Fibroblast of skin of scalp (primary cell): ENCODE results near the gene PTK6. TPM values are rescaled to one million over a fixed set of nuclear protein-coding genes. Genes with fewer than 3 reads are reported as not detected.
"Not testable (repeated sequence)": the region's sequence is repeated elsewhere in the genome, so short reads cannot be mapped to it uniquely, and the experiment has no call there.

Experiments
- DNase-seq: peaks from one replicate; pipeline ENCODE4 v3.0.0-alpha.2; 2013
- polyA plus RNA-seq, 2 experiments: library from polyadenylated mRNA; unstranded; fragments of 120-200 nt; gene quantifications; one replicate each; pipeline ENCODE4 v1.2.1, GENCODE V29; 2013; ENCODE audit not compliant: insufficient read length in 2 of 2

The PTK6 gene
- 0.14 TPM for polyA plus RNA-seq (2013, experiment 1 of 2; ENCODE audit: insufficient read length)
- polyA plus RNA-seq (2013, experiment 2 of 2; ENCODE audit: insufficient read length): 0.06 TPM

DNA sequence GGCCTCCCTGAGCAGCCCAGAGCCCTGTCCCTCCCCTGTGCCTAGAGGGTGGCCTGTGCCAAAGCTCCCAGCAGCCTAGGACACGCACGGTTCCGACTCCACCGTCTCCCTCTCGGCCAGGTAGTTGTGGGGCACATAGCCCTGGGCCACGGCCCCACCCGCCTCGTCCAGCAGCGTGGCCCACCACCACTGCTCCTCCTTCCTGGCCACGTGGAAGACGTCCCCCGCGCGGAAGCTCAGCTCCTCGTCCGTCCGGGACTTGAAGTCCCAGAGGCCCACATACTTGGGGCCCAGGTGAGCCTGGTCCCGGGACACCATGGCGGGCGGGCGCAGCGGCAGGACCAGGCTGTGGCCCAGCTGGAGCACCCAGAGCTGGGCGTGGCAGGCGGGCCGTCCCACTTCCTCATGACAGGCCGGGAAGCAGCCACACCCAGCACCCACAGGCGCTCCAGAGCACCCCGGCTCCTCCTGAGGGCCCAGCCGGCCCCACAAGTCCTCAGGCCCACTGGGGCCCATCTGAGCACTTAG, at the start of gene PTK6:
Gene PTK6 (minus strand): TSS at position 380 of the 528 bp plus-strand sequence. CDS start 62 bp downstream, at position 318.
- no peak for DNase-seq

DNA sequence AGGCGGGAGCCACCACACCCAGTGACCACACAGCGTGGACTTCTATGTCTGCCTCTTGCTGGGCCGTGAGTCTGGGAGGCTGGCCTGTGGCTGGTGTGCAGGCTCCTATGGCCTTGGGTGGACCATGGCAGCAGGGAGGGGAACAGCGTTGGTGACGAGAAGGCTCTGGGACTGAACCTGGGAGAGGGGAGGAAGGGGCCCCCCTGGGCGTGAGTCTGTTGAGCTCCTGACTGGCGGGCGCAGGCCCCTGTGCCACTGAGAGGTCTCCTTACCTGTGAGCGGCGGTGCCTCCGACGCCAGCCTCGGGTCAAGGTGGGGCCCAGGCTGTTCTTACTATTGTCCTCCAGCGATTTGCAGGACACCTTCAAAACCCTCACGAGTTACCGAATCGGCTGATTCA, 49.6 kb upstream of the PTK6 start:
- no peak for DNase-seq

DNA sequence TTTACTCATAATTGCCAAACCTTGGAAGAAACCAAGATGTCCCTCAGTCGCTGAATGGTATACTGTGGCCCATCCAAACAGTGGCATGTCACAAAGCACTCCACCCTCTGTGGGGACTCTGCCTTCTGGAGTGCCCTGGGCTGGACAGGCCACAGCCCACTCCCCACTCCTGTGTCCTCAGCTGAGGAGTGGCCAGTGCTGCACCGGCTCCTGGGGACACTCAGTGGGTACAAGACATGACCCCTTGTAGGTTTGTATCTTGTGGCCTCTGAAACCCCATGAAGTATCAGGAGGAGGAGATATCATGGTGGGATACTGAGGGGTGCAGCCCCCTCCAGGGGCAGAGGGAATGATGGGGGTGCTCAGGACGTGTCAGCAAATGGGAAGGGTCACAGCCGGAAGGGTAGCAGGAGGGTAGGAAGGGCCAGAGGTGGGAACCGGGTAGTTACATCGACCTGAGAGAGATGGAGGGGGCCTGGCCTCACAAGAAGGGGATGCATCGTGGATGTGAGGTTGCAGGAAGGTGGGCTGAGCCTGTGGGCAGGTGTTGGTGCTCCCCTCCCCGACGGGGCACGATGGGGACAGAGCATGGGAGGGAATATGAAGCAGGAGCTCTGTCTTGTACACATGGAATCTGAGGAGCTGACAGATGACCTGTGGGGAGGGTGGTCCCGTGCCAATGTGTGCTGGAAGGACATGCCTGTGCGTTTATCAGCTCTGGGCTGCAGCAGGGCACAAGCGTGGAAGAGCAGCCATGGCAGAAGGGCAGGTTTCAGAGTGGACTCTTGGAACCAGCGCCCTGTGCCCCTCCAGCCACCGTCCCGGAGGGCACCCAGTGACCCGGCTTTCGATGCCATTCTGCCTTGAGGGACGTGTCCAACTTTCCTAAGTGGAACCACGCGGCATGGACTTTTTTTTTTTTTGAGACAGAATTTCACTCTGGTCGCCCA, 48.7 kb upstream of the PTK6 start:
- no peak for DNase-seq

DNA sequence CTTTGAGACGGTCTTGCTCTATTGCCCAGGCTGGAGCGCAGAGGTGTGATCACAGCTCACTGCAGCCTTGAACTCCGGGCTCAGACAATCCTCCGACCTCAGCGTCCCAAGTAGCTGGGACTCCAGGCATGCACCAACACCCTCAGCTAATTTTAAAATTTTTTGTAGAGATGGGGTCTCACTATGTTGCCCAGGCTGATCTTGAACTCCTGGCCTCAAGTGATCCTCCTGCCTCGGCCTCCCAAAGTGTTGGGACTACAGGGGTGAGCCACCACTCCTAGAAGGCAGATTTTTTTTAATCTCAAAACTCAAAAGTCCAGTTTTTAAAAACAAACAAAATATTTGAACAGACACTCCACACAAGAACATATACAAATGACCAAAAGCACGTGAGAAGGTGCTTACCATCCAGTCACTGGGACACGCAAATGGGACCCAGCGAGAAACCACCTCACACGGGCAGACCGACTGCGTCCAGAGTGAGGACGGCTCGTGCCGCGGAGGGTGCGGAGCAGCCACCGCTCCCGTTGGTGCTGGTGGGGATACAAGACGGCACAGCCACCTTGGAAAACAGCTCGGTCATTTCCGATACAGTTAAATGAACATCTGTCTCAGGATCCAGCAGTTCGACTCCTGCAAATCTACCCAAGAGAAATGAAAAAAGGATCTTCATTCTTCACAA, 45.3 kb upstream of the PTK6 start:
- no peak for DNase-seq

DNA sequence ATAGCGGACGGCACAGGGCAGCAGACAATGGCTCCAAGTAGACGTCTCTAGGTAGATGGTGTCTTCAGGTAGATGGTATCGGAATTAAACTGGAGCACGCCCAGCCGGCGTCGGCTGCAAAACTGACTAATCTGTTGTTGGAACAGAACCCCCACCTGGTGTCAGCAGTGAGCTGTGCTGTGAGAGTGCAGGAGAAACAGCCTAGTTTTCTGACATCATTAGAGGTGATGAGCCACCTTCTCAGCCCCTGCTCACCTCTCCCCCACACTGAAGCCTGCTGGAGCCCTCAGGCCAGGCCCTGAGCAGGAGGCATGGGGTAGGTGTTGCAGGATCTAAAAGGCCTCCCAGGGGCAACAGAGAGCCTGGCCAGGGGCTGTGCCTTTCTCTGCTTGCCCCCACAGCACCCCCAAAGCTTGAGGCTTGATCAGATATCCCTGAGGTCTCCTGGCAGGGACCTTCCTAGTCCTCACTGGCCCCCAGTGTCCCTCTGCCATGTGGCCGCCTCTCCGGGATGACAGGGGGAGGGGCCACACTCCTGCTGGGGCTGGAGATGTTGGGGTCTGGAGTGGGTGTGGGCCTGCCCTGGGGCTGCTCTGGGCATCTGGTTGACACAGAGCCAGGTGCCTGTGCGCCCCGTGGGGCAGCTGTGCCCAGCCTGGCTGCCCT, 43.8 kb upstream of the PTK6 start:
- DNase-seq: peak; percentile 33

DNA sequence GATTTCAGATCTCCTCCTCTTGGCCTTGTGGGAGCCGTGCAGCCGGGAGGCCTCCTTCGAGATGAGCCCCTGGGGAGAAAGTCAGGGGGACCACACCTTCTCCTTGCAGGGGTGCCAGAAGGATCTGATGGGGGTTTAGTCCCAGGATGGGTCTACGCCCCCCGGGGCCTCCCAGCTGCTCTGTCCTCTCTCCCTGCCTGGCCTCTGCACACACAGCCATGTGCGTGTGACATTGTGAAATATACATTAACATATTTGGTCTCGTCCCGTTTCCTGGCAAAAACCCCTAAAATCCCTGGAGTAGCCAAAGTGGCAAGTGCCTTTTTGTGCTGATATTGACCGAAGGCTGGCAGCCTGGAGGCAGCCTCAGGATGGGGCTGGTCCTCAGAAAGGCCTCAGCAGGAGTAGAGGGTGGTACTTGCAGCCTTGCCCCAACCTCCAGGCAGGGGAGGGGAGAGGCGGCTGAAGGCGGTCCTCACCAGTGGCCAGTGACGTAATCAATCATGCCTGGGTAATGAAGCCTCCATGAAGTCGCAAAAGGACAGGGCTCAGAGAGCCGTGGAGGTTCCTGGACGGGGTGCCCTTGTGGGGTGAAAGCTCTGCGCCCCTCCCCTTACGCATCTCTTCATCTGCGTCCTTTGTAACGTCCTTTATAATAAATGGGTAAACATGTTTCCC, 42.0 kb upstream of the PTK6 start:
- no peak for DNase-seq

DNA sequence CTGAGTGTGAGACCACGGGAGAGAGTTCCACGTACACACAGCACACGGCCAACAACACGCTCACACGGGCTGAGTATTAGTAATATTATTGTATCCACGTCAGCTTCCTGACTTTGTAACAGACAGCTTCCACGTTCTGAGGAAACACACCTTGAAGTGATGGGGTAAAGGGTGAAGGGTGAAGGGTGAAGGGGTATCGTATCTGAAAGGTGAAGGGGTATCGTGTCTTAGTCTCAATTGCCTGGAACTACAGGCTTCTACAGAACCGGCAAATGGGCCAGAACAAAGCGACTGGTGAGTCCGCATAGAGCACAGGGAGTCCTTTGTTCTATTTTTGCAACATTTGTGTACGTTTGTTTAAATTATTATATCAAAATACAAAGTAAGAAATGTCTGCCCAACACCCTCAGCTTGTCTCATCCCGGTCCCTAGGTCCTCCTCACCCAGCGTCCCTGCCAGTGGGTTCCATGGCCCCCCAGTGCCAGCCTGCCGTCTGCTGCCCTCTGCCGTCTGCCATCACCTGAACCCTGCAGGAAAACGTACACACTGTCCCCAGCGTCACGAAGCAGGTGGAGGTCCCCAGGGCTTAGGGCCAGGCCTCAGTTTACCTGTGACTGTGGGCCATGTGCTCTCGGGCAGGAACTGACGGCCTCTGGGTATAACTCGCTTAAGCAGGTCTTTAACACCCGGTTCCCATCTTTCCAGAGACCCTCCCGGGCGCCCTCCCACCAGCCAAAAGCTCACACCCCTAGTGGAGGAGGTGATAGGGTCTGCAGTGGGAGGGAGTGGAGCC, 41.2 kb upstream of the PTK6 start:
- DNase-seq: no peak

DNA sequence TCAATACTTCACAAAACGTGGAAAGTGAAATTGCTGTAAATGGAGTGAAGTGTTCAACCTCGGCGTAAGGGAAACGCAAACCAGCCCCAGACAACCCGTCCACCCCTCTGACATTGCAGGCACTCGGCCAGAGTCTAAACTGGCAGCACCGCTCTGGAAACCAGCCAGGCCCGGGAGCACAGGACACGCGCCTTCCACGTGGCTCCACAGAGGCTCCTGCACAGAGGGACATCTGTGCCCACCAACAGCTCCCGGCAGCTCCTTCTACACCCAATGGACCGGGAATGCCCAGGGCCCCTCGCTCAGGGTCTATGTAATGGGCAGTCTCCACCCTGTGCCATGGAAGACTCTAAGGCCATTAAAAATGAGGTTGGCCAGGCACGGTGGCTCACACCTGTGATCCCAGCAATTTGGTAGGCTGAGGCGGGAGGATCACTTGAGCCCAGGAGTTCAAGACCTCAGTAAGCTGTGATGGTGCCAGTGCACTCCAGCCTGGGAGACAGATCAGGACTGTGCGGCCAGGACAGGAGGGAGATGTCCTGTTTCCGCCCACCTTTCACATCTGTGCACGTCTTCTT, 40.2 kb upstream of the PTK6 start:
- DNase-seq: no peak

DNA sequence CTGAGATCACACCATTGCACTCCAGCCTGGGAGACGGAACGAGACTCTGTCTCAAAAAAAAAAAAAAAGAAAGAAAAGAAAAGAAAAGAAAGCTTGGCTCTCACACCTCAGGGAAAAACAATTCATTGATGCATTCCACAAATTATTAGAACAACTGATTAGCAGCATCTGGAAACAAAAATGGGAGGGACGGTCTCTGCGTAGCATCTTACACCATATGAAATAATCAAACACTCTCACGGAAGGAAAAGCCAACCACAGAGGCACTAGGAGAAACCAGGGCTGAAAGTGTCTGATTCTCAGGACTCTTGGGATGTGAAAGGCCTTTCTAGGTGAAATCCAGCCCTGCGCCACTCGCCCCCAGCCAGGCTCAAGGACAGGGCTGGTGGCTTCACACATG, 39.1 kb upstream of the PTK6 start:
- DNase-seq: no peak

DNA sequence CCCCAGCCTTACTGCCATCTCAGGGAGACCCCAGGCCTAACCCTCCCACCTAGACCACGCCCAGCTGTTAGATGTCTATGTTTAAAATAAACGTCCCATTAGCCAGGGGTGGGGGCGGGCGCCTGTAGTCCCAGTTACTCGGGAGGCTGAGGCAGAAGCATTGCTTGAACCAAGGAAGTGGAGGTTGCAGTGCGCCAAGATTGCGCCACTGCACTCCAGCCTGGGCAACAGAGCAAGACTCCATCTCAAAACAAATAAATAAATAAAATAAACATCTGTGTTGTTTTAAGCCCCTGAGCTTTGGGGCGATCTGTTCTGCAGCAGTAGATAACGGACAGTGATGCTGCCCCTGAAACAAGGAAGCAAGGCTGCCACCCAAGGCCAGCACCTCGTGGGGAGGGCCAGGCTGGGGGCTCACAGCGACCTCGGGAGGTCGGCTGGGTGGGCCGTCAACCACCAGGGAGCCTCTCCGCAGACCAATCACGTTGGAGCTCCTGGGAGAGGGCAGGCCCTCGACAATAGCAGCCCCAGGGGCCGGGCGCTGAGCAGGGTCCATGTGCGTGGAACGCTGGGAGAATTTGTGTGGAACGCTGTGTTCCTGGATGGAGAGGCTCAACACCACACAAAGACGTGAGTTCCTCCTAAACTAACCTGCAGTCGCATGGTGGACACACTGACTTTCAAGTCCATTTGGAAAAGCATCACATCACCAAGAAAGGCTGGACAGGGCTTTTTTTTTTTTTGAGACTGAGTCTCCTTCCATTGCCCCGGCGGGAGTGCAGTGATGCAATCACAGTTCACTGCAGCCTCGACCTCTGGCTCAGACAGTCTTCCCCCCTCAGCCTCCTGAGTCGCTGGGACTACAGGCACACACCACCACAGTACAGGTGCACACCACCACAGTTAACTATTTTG, 37.9 kb upstream of the PTK6 start:
- no peak for DNase-seq

DNA sequence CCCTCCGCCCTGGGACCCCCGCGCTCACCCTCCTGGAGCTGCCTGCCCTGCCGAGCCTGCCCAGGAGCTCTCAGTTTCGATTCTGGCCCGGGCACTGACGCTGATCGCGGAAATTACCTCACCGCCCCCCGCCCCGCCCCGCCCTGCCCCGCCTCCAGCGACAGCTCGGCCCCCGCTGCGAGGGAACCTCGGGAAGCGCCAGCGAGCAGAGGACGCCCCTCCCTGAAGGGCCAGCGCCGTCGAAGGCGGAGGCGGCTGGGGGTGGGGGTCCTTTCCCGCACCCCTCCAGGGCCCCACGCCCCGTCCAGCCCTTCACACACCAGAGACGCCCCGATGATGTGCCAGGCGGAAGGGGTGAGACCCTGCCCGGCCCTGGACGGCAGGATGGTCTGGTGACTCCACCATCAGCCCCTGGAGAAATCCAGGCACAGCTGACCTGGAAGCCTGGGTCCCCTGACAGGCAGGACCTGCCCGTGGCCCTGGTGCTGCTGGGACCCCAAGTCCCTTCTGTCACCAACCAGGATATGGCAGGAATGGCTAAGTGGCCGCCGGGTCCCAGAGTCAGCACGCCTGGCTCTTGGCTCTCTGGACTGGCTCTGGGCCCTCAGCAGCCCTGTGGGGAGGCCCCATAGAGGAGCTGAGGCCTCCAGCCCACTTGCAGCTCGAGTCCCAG, 37.1 kb upstream of the PTK6 start, which contains the start of gene HELZ2:
Gene HELZ2 (minus strand): TSS at position 84 of the 673 bp plus-strand sequence. CDS start 1,854 bp downstream, outside the sequence.
- peak; percentile 77 for DNase-seq

DNA sequence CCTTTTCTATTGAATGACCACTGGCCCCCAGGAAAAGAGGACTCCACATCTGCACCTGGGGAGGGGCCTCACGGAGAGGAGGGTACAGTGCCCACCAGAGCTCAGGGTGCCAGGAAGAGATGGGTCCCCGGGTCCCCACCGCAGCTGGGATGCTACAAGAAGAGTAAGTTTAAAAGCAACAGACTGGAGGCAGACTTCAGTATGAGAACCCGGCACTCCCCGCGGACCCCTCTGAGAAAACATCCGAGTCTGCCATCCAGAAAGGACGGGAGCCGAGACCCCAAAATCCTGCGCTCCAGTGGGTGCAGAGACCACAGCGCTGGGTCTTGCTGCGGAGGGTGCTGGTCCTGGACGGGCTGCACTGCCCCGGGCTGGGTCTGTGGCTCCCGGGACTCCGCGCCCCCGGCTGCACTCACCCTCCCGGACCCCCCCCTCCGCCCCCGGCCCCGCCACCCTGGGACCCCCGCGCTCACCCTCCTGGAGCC, 36.5 kb upstream of the PTK6 start:
- no peak for DNase-seq

DNA sequence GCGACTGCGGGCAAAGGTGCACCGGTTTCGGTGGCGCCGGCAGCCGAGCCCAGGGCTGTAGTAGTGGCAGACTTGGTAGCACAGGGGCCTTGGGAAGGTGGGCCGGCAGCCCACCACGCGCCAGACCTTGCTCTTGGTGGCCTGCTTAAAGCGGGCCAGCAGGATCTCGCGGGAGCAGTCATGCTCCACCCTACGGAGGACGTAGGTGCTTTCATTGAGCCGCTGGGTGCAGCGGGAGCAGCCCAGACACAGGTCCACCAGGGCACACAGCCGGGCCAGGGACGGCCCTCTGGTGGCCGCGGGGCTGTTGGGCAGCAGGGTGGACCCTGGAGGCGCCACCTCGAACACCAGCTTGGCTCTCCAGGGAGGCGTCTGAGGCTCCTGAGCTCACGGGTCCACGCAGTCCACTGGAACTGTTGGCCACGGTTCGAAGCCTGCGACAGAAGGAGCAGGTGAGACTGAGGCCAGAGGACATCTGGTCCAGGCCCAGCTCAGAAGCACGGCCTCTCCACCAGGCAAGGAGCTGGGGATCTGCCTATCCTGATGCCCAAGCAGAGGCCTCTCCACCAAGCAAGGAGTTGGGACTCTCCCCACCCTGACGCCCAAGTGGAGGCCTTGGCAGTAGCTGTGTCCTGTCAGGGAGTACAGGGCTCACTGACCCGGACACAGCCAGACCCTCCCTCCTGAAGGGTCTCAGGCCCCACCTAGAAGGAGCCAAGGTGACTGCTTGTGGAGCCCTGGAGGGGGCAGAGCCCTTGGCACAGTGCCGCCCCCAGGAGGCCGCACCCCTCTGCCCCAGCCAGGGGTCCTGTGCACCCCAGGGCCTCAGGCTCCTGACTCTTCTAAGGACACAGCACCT, 35.8 kb upstream of the PTK6 start:
- DNase-seq: no peak

DNA sequence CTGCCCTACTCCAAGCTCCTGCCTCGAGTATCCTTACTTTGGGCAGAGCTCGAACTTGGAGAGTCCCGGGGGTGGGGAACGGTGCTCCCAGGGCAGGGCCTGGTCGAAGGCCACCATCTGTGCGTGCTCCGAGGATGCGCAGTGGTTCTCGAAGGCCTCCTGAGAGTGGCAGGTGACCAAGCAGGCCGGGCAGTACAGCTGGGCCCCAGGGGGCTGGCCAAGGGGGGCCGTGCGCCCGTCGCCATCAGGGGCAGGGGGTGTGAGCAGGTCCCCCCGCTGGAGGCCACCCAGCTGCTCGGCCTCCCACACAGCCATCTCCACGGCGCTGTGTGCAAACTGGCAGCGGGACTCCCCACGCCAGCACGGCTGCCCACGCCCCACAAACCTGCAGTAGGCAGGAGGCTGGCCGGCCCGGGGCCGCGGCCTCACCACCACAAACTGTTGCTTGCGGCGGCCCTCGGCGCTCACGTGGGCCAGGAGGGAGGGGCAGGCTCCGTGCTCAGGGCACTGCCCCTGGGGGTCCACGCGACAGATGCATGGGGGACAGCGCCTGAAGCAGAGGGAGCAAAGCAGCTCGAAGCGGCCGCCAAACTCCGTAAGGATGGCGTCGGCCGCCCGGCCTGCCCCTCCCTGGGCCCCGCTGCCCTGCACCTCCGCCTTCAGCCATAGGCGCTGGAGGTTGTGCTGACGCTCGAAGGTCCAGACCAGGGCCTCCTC, 35.1 kb upstream of the PTK6 start:
- DNase-seq: no peak

DNA sequence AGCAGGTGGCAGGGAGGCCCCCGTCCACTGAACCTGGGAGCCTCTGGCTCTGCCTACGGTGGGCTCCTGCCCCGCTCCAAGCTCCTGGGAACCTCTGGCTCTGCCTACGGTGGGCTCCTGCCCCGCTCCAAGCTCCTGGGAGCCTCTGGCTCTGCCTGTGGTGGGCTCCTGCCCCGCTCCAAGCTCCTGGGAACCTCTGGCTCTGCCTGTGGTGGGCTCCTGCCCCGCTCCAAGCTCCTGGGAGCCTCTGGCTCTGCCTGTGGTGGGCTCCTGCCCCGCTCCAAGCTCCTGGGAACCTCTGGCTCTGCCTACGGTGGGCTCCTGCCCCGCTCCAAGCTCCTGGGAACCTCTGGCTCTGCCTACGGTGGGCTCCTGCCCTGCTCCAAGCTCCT, 33.9 kb upstream of the PTK6 start:
- not testable (repeated sequence) for DNase-seq

DNA sequence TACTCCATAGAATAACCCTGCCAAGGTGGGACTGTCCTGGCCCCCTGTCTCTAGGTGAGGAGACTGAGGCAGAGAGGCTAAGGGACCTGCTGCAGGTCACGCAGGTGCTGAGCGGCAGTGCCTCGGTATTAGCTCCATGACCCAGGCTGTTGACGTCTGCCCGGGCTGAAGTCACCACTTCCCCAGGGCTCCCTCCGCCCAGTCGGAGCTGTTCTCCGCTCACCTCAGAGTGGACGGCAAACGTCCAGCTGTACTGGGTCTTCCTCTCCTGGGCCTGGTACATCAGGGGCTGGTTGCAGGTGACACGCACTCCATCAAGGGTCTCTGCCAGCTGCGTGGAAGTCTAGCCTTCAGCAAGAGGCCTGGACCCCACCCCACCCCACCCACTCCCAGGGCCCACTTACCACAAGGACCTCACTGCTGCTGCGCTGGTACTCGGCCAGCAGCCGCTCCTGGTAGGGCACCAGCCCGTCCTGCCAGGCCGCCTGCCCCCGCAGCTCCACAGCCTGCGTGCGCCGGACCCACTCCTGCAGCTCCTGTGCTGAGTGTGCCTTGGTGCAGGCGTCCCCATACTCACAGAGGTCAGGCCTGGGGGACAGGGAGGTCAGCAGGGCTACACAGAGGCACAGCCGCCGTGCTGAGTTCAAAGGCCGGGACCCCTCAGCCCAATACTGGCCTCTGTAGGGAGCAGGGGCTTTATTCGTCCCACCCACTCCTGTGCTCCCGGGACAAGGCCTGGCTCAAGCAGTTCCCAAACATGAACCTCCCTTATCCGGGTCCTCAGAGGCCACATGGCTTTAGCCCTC, 33.3 kb upstream of the PTK6 start:
- no peak for DNase-seq
